RPMI8226 (cell line): Measurements from ENCODE around the gene IMPACT.
A peak's percentile ranks its signal among the peaks of the same experiment; 100 is the strongest.

Experiments
- DNase-seq: peaks from one replicate; pipeline ENCODE4 v3.0.0-alpha.2; 2015

The IMPACT gene

GRCh38 chr18:24426398-24427294 is at the start of gene IMPACT:
Gene IMPACT (plus strand): TSS chr18:24426670. CDS start chr18:24426757, 87 bp downstream.
- peak; percentile 84 for DNase-seq

- DNase-seq: no peak
Measured at GRCh38 chr18:24378598-24378997, 47.9 kb upstream of the IMPACT start.

- no peak for DNase-seq
Measured at GRCh38 chr18:24380163-24380747, 46.2 kb upstream of the IMPACT start.

- no peak for DNase-seq
Measured at GRCh38 chr18:24381126-24381525, 45.3 kb upstream of the IMPACT start.

GRCh38 chr18:24386681-24387080 is 39.8 kb upstream of the IMPACT start:
- DNase-seq: no peak

GRCh38 chr18:24388957-24389356 is 37.5 kb upstream of the IMPACT start:
- no peak for DNase-seq

GRCh38 chr18:24395049-24395795 is 31.2 kb upstream of the IMPACT start:
- DNase-seq: no peak

GRCh38 chr18:24396082-24396633 is 30.3 kb upstream of the IMPACT start:
- no peak for DNase-seq

- DNase-seq: peak; percentile 15
Measured at GRCh38 chr18:24397131-24397693, 29.3 kb upstream of the IMPACT start.

- peak; percentile 80 for DNase-seq
Measured at GRCh38 chr18:24397694-24398368, 28.6 kb upstream of the IMPACT start, which contains the start of gene OSBPL1A. Gene OSBPL1A (minus strand): TSS chr18:24397824. CDS start chr18:24377533, 20,291 bp downstream.

- no peak for DNase-seq
Measured at GRCh38 chr18:24398540-24398939, 27.9 kb upstream of the IMPACT start.

- DNase-seq: no peak
Measured at GRCh38 chr18:24400587-24400986, 25.9 kb upstream of the IMPACT start.

GRCh38 chr18:24402209-24402785 is 24.2 kb upstream of the IMPACT start:
- DNase-seq: no peak

GRCh38 chr18:24403076-24403475 is 23.4 kb upstream of the IMPACT start:
- DNase-seq: no peak

GRCh38 chr18:24404591-24404990 is 21.9 kb upstream of the IMPACT start:
- no peak for DNase-seq

GRCh38 chr18:24408496-24408895 is 18.0 kb upstream of the IMPACT start:
- DNase-seq: no peak

GRCh38 chr18:24413148-24413547 is 13.3 kb upstream of the IMPACT start:
- DNase-seq: no peak

GRCh38 chr18:24414349-24415003 is 12.0 kb upstream of the IMPACT start:
- DNase-seq: no peak

GRCh38 chr18:24417480-24417879 is 9.0 kb upstream of the IMPACT start:
- no peak for DNase-seq

- no peak for DNase-seq
Measured at GRCh38 chr18:24420551-24420950, 5.9 kb upstream of the IMPACT start.

GRCh38 chr18:24421831-24422230 is 4.6 kb upstream of the IMPACT start:
- no peak for DNase-seq
